Mesendoderm (in vitro differentiated cells): ENCODE measurements around the gene N4BP2.

Experiments
- DNase-seq: peaks from one replicate; pipeline ENCODE4 v3.0.0; 2013
- H2AK5ac ChIP-seq: 2 replicates; pipeline ENCODE4 v1.6.1; 2013; ENCODE audit warnings: low read length, inconsistent platforms
- H2BK120ac ChIP-seq: 2 replicates; pipeline ENCODE4 v1.6.1; 2013; ENCODE audit warnings: low read depth, mild to moderate bottlenecking, low read length, moderate library complexity, mixed read lengths
- H2BK15ac ChIP-seq: replicated peaks from 2 replicates; pipeline ENCODE4 v1.6.1; 2013; ENCODE audit warnings: low read depth, mild to moderate bottlenecking, moderate library complexity
- H2BK5ac ChIP-seq: 2 replicates; pipeline ENCODE4 v1.6.1; 2013; ENCODE audit warnings: low read length, inconsistent platforms
- H3K18ac ChIP-seq: 2 replicates; pipeline ENCODE4 v1.6.1; 2013; ENCODE audit warnings: mild to moderate bottlenecking, low read length, mixed read lengths
- H3K23ac ChIP-seq: one replicate; pipeline ENCODE4 v1.6.1; 2013; ENCODE audit warnings: low read length
- H3K27ac ChIP-seq: 2 replicates; pipeline ENCODE4 v1.5.1; 2013; ENCODE audit warnings: low read depth, mild to moderate bottlenecking, inconsistent platforms, low read length, moderate library complexity
- H3K27me3 ChIP-seq: 2 replicates; pipeline ENCODE4 v1.6.1; 2013; ENCODE audit warnings: low read length, control low read depth, mild to moderate bottlenecking, inconsistent platforms; ENCODE audit not compliant: insufficient read depth, poor library complexity
- H3K36me3 ChIP-seq: 2 replicates; pipeline ENCODE4 v1.6.1; 2013; ENCODE audit warnings: low read length, inconsistent platforms; ENCODE audit not compliant: control insufficient read depth, insufficient read depth
- H3K4ac ChIP-seq: one replicate; pipeline ENCODE4 v1.6.1; 2013; ENCODE audit warnings: low read depth, mild to moderate bottlenecking, low read length, moderate library complexity
- H3K4me1 ChIP-seq: 2 replicates; pipeline ENCODE4 v1.6.1; 2013; ENCODE audit warnings: low read depth, low read length, inconsistent platforms; ENCODE audit not compliant: control insufficient read depth
- H3K4me2 ChIP-seq: 2 replicates; pipeline ENCODE4 v1.6.1; 2013; ENCODE audit warnings: low read length
- H3K4me3 ChIP-seq: 2 replicates; pipeline ENCODE4 v1.5.1; 2013; ENCODE audit warnings: mild to moderate bottlenecking, low read length
- H3K56ac ChIP-seq: one replicate; pipeline ENCODE4 v1.6.1; 2013; ENCODE audit warnings: low read length
- H3K79me1 ChIP-seq: 2 replicates; pipeline ENCODE4 v1.6.1; 2013; ENCODE audit warnings: low read length, inconsistent platforms
- H3K79me2 ChIP-seq: 2 replicates; pipeline ENCODE4 v1.6.1; 2013; ENCODE audit warnings: mild to moderate bottlenecking, low read length; ENCODE audit not compliant: control insufficient read depth, insufficient read depth
- H3K9ac ChIP-seq: 2 replicates; pipeline ENCODE4 v1.6.1; 2013; ENCODE audit warnings: low read length, inconsistent platforms
- H4K5ac ChIP-seq: one replicate; pipeline ENCODE4 v1.6.1; 2013; ENCODE audit warnings: low read length
- H4K8ac ChIP-seq: one replicate; pipeline ENCODE4 v1.6.1; 2013; ENCODE audit warnings: low read depth, mild to moderate bottlenecking, control low read depth, low read length, moderate library complexity
- WGBS: extraction: QIAGEN DNeasy Blood & Tissue Kit; methylation state at CpG from one replicate; pipeline ENCODE4 v1.1.7; 2013; ENCODE audit warnings: low lambda C conversion rate, missing lambda C conversion rate; ENCODE audit not compliant: insufficient coverage; ENCODE audit errors: extremely low coverage; 5-methylcytosine and 5-hydroxymethylcytosine counted together

Gene N4BP2

DNA sequence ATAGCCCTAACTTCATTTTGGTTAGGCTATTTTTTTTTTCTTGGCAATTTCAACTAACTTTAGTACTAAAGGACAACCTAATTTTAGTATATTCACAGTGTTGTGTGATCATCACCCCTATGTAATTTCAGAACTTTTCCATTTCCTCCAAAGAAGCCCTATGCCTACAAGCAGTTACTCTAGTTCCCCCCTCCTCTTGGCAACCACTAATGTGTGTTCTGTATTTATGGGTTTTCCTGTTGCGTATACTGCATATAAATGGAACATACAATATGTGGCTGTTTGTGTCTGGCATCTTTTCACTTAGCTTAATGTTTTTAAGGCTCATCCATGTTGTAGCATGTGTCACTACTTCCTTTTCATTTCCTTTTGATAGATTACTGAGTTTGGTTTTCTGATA is 57.6 kb downstream of the N4BP2 start:
- H3K4me1 ChIP-seq = no peaks in the 10 kb centered on the region
- H3K9ac ChIP-seq = no peak overlapping the region
- H3K27ac ChIP-seq = no peak overlapping the region
- H2BK5ac ChIP-seq = no peak overlapping the region
- no peak overlapping the region for H3K56ac ChIP-seq
- H3K79me2 ChIP-seq = no peaks in the 10 kb centered on the region
- no peak overlapping the region for H2AK5ac ChIP-seq
- H4K5ac ChIP-seq = no peak overlapping the region
- H4K8ac ChIP-seq = no peak overlapping the region
- no CpG with 5 or more reads among the region's 1 CpG for WGBS
- H3K79me1 ChIP-seq = no peaks in the 10 kb centered on the region
- no peaks in the 10 kb centered on the region for H3K36me3 ChIP-seq
- no peak overlapping the region for H3K18ac ChIP-seq
- H3K4me3 ChIP-seq = no peak overlapping the region
- H3K23ac ChIP-seq = no peak overlapping the region
- no peak overlapping the region for H3K4me2 ChIP-seq
- H3K27me3 ChIP-seq = no peaks in the 10 kb centered on the region
- no peak overlapping the region for H2BK15ac ChIP-seq
- no peak overlapping the region for H2BK120ac ChIP-seq
- no peak for DNase-seq
- H3K4ac ChIP-seq = no peak overlapping the region

DNA sequence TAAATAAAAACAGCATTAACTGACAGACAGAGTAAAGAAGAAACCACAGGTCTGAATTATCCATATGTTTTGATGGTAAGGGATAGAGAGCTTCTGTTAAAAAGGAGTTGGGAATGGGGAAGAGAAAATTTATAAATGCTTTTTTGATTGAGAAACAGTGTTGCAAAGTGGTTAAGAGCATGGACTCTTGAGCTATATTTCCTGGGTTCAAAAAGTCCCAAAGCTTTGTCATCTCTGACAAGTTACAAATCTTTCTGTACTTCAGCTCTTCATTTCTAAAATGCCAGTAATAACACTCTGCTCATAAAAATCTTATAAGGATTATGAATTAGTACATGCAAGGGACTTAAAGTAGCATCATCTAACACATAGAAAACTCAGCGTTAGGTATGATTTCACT is 62.2 kb downstream of the N4BP2 start:
- no peak for DNase-seq
- Histone ChIP-seq H3K79me1 (no peaks in the 10 kb centered on the region), H3K27ac (no peak overlapping the region), H2BK15ac (no peak overlapping the region), H3K4me1 (no peaks in the 10 kb centered on the region), H3K4me2 (no peak overlapping the region), H4K5ac (no peak overlapping the region), H3K56ac (no peak overlapping the region), H2AK5ac (no peak overlapping the region), H3K79me2 (no peaks in the 10 kb centered on the region), H2BK120ac (no peak overlapping the region), H3K18ac (no peak overlapping the region), H3K4me3 (no peak overlapping the region), H4K8ac (no peak overlapping the region), H3K9ac (no peak overlapping the region), H3K4ac (no peak overlapping the region), H3K23ac (no peak overlapping the region), H3K36me3 (no peaks in the 10 kb centered on the region), H3K27me3 (no peaks in the 10 kb centered on the region), H2BK5ac (no peak overlapping the region)
- WGBS = no CpG with 5 or more reads among the region's 1 CpG

DNA sequence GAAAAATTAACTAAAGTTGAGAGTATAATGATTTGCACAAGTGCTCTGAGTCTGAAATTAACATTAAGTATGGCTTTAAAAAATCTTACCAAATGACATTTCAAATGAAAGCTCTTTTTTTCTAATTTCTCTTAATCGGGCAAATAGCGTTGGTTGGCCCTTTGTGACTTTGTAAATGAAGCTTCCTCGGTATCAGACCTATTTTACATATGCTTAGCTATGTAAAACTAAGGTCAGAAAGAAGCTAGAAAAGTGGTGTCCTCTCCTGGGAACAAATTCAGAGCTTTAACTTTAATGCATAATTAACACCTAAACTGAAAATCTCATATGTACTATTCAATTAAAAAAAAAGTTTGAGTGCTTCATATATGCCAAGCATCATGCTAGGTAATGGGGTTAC is 62.7 kb downstream of the N4BP2 start:
- H3K79me1 ChIP-seq = no peaks in the 10 kb centered on the region
- WGBS = no CpG with 5 or more reads among the region's 3 CpGs

DNA sequence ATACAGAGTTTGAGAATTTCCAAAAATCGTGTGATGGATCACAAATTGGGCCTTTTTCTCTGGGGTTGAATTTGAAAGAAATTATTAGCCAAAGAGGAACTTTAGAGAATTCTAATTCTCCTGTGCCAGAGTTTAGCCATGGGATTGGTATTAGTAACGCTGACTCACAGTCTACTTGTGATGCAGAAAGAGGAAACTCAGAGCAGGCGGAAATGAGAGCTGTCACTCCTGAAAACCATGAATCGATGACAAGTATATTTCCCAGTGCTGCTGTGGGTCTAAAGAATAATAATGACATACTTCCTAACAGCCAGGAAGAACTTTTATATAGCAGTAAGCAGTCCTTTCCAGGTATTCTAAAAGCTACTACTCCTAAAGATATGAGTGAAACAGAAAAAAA is 64.9 kb downstream of the N4BP2 start:
- Histone ChIP-seq H3K4ac (no peak overlapping the region), H2AK5ac (no peak overlapping the region), H2BK120ac (no peak overlapping the region), H3K4me2 (no peak overlapping the region), H2BK5ac (no peak overlapping the region), H3K18ac (no peak overlapping the region), H3K4me1 (no peaks in the 10 kb centered on the region), H3K36me3 (no peaks in the 10 kb centered on the region), H3K79me1 (no peaks in the 10 kb centered on the region), H2BK15ac (no peak overlapping the region), H4K8ac (no peak overlapping the region), H3K9ac (no peak overlapping the region), H3K79me2 (no peaks in the 10 kb centered on the region), H3K23ac (no peak overlapping the region), H4K5ac (no peak overlapping the region), H3K4me3 (no peak overlapping the region), H3K27ac (no peak overlapping the region), H3K27me3 (no peaks in the 10 kb centered on the region), H3K56ac (no peak overlapping the region)
- WGBS = no CpG with 5 or more reads among the region's 4 CpGs
- peak; percentile 27 for DNase-seq

More for the DNA sequence above, 62.7 kb downstream of the N4BP2 start:
- no peak overlapping the region for H3K4me2 ChIP-seq
- H3K27ac ChIP-seq = no peak overlapping the region
- H3K4ac ChIP-seq = no peak overlapping the region
- H3K23ac ChIP-seq = no peak overlapping the region
- no peaks in the 10 kb centered on the region for H3K27me3 ChIP-seq
- no peak overlapping the region for H2BK120ac ChIP-seq
- H2BK5ac ChIP-seq = no peak overlapping the region
- no peak overlapping the region for H4K5ac ChIP-seq
- no peak overlapping the region for H3K4me3 ChIP-seq
- H3K4me1 ChIP-seq = no peaks in the 10 kb centered on the region
- no peak overlapping the region for H3K56ac ChIP-seq
- no peak overlapping the region for H2AK5ac ChIP-seq
- H3K9ac ChIP-seq = no peak overlapping the region
- no peaks in the 10 kb centered on the region for H3K36me3 ChIP-seq
- H4K8ac ChIP-seq = no peak overlapping the region
- no peaks in the 10 kb centered on the region for H3K79me2 ChIP-seq
- H2BK15ac ChIP-seq = no peak overlapping the region
- no peak overlapping the region for H3K18ac ChIP-seq
- DNase-seq = peak; percentile 19

DNA sequence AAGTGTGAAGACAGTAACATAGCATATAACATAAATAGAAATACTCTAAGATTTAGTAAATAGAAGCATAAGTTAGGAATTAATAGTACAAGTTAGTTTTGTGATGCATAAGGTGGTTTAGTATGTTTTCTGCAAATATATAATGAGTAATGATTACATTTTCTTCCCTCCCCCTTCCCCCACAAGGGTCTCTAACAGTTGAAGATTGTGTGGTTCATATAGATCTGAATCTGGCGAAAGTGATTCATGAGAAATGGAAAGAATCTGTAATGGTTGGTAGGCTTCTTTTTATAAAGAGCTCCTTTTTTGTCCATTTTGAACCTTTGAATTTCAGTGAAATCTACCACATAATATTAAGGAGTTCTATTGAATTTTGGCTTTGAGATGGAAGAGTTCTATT is 66.3 kb downstream of the N4BP2 start:
- Histone ChIP-seq H3K79me1 (no peaks in the 10 kb centered on the region), H3K23ac (no peak overlapping the region), H3K9ac (no peak overlapping the region), H3K79me2 (no peaks in the 10 kb centered on the region), H2AK5ac (no peak overlapping the region), H3K18ac (no peak overlapping the region), H3K4me3 (no peak overlapping the region), H3K56ac (no peak overlapping the region), H3K4ac (no peak overlapping the region), H3K4me2 (no peak overlapping the region), H3K4me1 (no peaks in the 10 kb centered on the region), H3K27me3 (no peaks in the 10 kb centered on the region), H2BK5ac (no peak overlapping the region), H4K8ac (no peak overlapping the region), H2BK15ac (no peak overlapping the region), H3K27ac (no peak overlapping the region), H3K36me3 (no peaks in the 10 kb centered on the region), H4K5ac (no peak overlapping the region), H2BK120ac (no peak overlapping the region)
- DNase-seq = no peak
- no CpG with 5 or more reads among the region's 1 CpG for WGBS

DNA sequence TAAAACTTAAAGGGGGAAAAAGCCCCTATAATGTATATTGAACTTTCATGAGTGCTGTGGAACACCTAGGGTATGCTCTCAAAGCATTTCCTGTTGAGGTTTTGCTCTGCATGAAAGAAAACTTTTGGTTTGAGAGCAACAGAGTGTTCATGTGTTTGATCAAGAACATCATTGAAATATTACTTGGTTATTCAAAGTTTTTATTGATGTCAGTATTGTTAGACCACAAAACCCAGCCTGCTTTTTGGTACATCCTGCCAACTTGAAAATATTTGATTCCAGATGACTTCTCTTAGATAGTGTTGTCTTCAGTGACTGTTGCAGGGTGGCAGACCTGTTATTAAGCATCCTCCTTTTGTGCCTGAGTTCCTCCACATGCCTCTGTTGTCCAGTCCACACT is 68.0 kb downstream of the N4BP2 start:
- no peaks in the 10 kb centered on the region for H3K79me2 ChIP-seq
- no peaks in the 10 kb centered on the region for H3K4me1 ChIP-seq
- no peak for DNase-seq
- H2AK5ac ChIP-seq = no peak overlapping the region
- H3K79me1 ChIP-seq = no peaks in the 10 kb centered on the region
- no peak overlapping the region for H2BK120ac ChIP-seq
- H3K56ac ChIP-seq = no peak overlapping the region
- no peak overlapping the region for H3K27ac ChIP-seq
- H3K36me3 ChIP-seq = no peaks in the 10 kb centered on the region
- no peak overlapping the region for H2BK15ac ChIP-seq
- no peak overlapping the region for H2BK5ac ChIP-seq
- no peak overlapping the region for H4K8ac ChIP-seq
- H3K4me2 ChIP-seq = no peak overlapping the region
- no peak overlapping the region for H3K9ac ChIP-seq
- no peak overlapping the region for H3K23ac ChIP-seq
- no peak overlapping the region for H3K4me3 ChIP-seq
- H3K27me3 ChIP-seq = no peaks in the 10 kb centered on the region
- no peak overlapping the region for H3K4ac ChIP-seq
- H3K18ac ChIP-seq = no peak overlapping the region
- no peak overlapping the region for H4K5ac ChIP-seq
